ENCODE measurements around the gene RASGRP4. TPM values are rescaled to one million over a fixed set of nuclear protein-coding genes. Genes with fewer than 3 reads are reported as not detected.

The RASGRP4 gene
- polyA plus RNA-seq, 2 of the 4 experiments (the other 2 are of a cell fraction) = 0.22 to 0.30 TPM

DNA sequence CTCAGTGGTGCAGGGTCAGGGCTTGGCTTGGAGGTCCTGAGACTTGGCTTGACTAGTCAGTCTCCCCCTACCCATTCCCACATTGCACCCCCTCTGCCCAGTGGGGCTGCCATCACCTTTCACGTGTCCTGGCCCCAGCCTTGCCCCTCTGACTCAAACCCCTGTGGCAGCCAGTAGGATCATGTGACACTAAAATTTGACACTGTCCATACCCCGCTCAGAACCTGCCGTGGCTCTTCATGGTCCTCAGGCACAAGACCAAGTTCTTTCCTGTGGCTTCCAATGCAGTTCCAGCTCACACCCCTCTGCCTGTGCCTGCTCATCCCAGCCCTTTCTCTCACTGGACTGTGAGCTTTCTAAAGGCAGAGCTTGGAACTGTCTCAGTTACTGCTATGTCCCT, 49.4 kb downstream of the RASGRP4 start:
- Histone ChIP-seq H3K27ac (0 out of 6 replicates have a peak overlapping the region, but pooled peaks of 1 of the 2 experiments have one; percentile 88), H3K4me2 (peak overlapping the region; percentile 99; the same call in 2 of the 3 replicates), H3K9me3 (no peaks in the 10 kb centered on the region), H3K4me1 (peaks cover 17% of the 10 kb centered on the region), H3K4me3 (no peak overlapping the region)
- no peak for FAIRE-seq
- TF ChIP-seq JUNB (IDR thresholded peaks at IDR 0.05) (no peak), CHD4 (IDR thresholded peaks at IDR 0.05; ENCODE audit: borderline replicate concordance) (no peak), HMGXB4 (CRISPR knock-in tag; IDR thresholded peaks at IDR 0.05; ENCODE audit: borderline replicate concordance) (no peak), RFX5 (IDR thresholded peaks at IDR 0.05) (no peak), SREBF2 (IDR thresholded peaks at IDR 0.05) (no peak), EP300 (IDR thresholded peaks at IDR 0.05) (no peak), REST (IDR thresholded peaks at IDR 0.05) (no peak), ZNF302 (CRISPR knock-in tag; IDR thresholded peaks at IDR 0.05) (no peak), NPAS2 (CRISPR knock-in tag; IDR thresholded peaks at IDR 0.05; ENCODE audit: borderline replicate concordance) (no peak), RCOR1 (IDR thresholded peaks at IDR 0.05; ENCODE audit: low read depth, low read length) (no peak), MAZ (IDR thresholded peaks at IDR 0.05; ENCODE audit: borderline replicate concordance, low read depth, low read length) (no peak), FOXS1 (CRISPR knock-in tag; IDR thresholded peaks at IDR 0.05) (no peak), CHD2 (IDR thresholded peaks at IDR 0.05; ENCODE audit: low read length, partially characterized antibody) (no peak), NFE2L2 (conservative IDR thresholded peaks at IDR 0.05; ENCODE audit: low read length) (no peak)
- TF ChIP-seq, protein P1, sequence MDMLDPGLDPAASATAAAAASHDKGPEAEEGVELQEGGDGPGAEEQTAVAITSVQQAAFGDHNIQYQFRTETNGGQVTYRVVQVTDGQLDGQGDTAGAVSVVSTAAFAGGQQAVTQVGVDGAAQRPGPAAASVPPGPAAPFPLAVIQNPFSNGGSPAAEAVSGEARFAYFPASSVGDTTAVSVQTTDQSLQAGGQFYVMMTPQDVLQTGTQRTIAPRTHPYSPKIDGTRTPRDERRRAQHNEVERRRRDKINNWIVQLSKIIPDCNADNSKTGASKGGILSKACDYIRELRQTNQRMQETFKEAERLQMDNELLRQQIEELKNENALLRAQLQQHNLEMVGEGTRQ (IDR thresholded peaks at IDR 0.05) = no peak
- 96% methylated on average over 3 of the region's 3 CpGs for WGBS (ENCODE audit: missing lambda C conversion rate)
- CTCF ChIA-PET = interaction anchor here (0.8 to 7.3 kb wide), 8 partner anchors 8 to 150 kb away, joined by 4 to 67 read pairs (median 16); partner anchors contain the start of gene FAM98C
- POLR2A ChIA-PET = interaction anchor here (0.7 to 3.5 kb wide), 3 partner anchors 12 to 121 kb away, joined by 3 to 89 read pairs (median 3); partner anchors contain the start of genes GGN, PPP1R14A and SPRED3
- ATAC-seq = no peak
- no peak for DNase-seq (ENCODE audit: low read depth in 1 of 2, low spot score in 1 of 2)

DNA sequence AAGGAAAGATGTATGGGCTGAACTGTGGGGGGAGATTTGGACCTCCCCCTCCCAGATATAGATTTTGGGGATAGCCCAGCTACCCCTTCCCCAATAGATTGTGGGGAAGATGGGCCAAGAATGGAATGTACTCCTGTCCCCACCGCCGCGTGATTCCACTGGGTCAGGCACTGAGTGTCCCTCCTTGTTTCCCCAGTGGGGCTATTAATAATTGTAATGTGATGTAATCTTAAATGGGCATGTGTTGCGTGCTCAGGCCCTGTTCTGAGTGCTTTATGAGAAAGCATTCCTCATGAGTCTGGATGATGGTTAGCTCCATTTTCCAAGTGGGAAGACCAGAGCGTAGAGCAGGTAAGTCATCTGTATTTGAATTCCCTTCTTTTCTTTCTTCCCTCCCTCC, 50.3 kb downstream of the RASGRP4 start:
- Histone ChIP-seq H3K9me3 (no peaks in the 10 kb centered on the region), H3K4me3 (peak overlapping the region; percentile 78), H3K4me1 (peaks cover 17% of the 10 kb centered on the region), H3K4me2 (peak overlapping the region; percentile 99), H3K27ac (peak overlapping the region; percentile 88 to 91)
- TF ChIP-seq, protein P2, sequence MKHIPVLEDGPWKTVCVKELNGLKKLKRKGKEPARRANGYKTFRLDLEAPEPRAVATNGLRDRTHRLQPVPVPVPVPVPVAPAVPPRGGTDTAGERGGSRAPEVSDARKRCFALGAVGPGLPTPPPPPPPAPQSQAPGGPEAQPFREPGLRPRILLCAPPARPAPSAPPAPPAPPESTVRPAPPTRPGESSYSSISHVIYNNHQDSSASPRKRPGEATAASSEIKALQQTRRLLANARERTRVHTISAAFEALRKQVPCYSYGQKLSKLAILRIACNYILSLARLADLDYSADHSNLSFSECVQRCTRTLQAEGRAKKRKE (CRISPR knock-in tag; IDR thresholded peaks at IDR 0.05; ENCODE audit: low read depth) = no peak
- TF ChIP-seq CHD2 (IDR thresholded peaks at IDR 0.05; ENCODE audit: low read length, partially characterized antibody) = no peak
- no peak for TF ChIP-seq CBX2 (IDR thresholded peaks at IDR 0.05; ENCODE audit: borderline replicate concordance, low read depth)
- ChIA-PET CTCF (interaction anchor here (0.9 to 7.3 kb wide), 11 partner anchors 9 to 242 kb away, joined by 3 to 67 read pairs (median 10); partner anchors contain the start of genes CATSPERG, FAM98C and PPP1R14A), POLR2A (interaction anchor here (0.7 to 3.5 kb wide), 4 partner anchors 9 to 120 kb away, joined by 3 to 89 read pairs (median 5); partner anchors contain the start of genes GGN, PPP1R14A and SPRED3)
- no peak for FAIRE-seq
- no peak for DNase-seq (ENCODE audit: low read depth in 1 of 2, low spot score in 1 of 2)
- ATAC-seq = no peak
- 94% methylated on average over 5 of the region's 5 CpGs for WGBS (ENCODE audit: missing lambda C conversion rate)

Data from A549 (cell line).